Activated CD4-positive, alpha-beta T cell treated with anti-CD3 and anti-CD28 coated beads, Interleukin-2, amount 50 U/mL, for 24 hours (primary cell): ENCODE data around the gene SLC2A8.

ENCODE experiments used
- DNase-seq, 2 donors: peaks; one replicate each; pipeline ENCODE4 v3.0.0-alpha.2; 2020; ENCODE audit warnings: low read depth in 1 of 2, low spot score in 1 of 2

SLC2A8 gene

GRCh38 chr9:127455324-127455992 is 58.5 kb downstream of the SLC2A8 start:
- DNase-seq: no peak

- no peak for DNase-seq
These were observed 60.4 kb downstream of the SLC2A8 start for GRCh38 chr9:127457191-127457878.
